ENCODE data around the gene ARL6IP1.
A peak's percentile ranks its signal among the peaks of the same experiment; 100 is the strongest.
"Not testable (repeated sequence)": the region's sequence is repeated elsewhere in the genome, so short reads cannot be mapped to it uniquely, and the experiment has no call there.

The ARL6IP1 gene

GRCh38 chr16:18759598-18760520 lies 41.5 kb downstream of the ARL6IP1 start:
- POLR2A ChIA-PET; H3K9me3 ChIP-seq (ENCODE audit: control insufficient read depth, insufficient read depth, low read depth, low read length); H3K36me3 ChIP-seq (ENCODE audit: control insufficient read depth in 2 of 2, insufficient read depth in 1 of 2, low read length in 2 of 2); H3K4me3 ChIP-seq (ENCODE audit: low read depth, low read length); H3K27ac ChIP-seq (ENCODE audit: extremely low read depth, low read depth, low read length); H3K4me1 ChIP-seq (ENCODE audit: control insufficient read depth, insufficient read depth, low read length): not testable (repeated sequence)
- TF ChIP-seq ZFHX2 (tag by site-specific recombination; conservative IDR thresholded peaks at IDR 0.05) (peak; percentile 60), ZNF366 (tag by site-specific recombination; conservative IDR thresholded peaks at IDR 0.05) (peak; percentile 48; the same call in 1 of the 2 replicates), CTCF (tag by site-specific recombination; IDR thresholded peaks at IDR 0.05) (peak; percentile 43; the same call in 1 of the 2 replicates), ZNF513 (tag by site-specific recombination; IDR thresholded peaks at IDR 0.05) (0 out of 2 replicates have a peak, but pooled peaks have one; percentile 11), EGR2 (tag by site-specific recombination; IDR thresholded peaks at IDR 0.05; ENCODE audit: low read depth) (peak; percentile 86), ZNF654 (tag by site-specific recombination; IDR thresholded peaks at IDR 0.05; ENCODE audit: low read depth) (peak; percentile 77)
- CTCF ChIA-PET = interaction anchor here (0.7 kb wide), 1 partner anchor 1283 kb away, joined by 3 read pairs; no protein-coding TSS in a partner anchor

- POLR2A ChIA-PET; H3K36me3 ChIP-seq (ENCODE audit: control insufficient read depth in 2 of 2, insufficient read depth in 1 of 2, low read length in 2 of 2); H3K4me3 ChIP-seq (ENCODE audit: low read depth, low read length); H3K9me3 ChIP-seq (ENCODE audit: control insufficient read depth, insufficient read depth, low read depth, low read length); CTCF ChIA-PET; H3K4me1 ChIP-seq (ENCODE audit: control insufficient read depth, insufficient read depth, low read length); H3K27ac ChIP-seq (ENCODE audit: extremely low read depth, low read depth, low read length): not testable (repeated sequence)
Measured at GRCh38 chr16:18757960-18758660, 43.2 kb downstream of the ARL6IP1 start.

GRCh38 chr16:18756639-18757038 lies 44.7 kb downstream of the ARL6IP1 start:
- POLR2A ChIA-PET; H3K4me1 ChIP-seq (ENCODE audit: control insufficient read depth, insufficient read depth, low read length); CTCF ChIA-PET; H3K36me3 ChIP-seq (ENCODE audit: control insufficient read depth in 2 of 2, insufficient read depth in 1 of 2, low read length in 2 of 2); H3K4me3 ChIP-seq (ENCODE audit: low read depth, low read length); H3K9me3 ChIP-seq (ENCODE audit: control insufficient read depth, insufficient read depth, low read depth, low read length); H3K27ac ChIP-seq (ENCODE audit: extremely low read depth, low read depth, low read length): not testable (repeated sequence)

- H3K4me3 ChIP-seq (ENCODE audit: low read depth, low read length); POLR2A ChIA-PET; H3K36me3 ChIP-seq (ENCODE audit: control insufficient read depth in 2 of 2, insufficient read depth in 1 of 2, low read length in 2 of 2); CTCF ChIA-PET; H3K9me3 ChIP-seq (ENCODE audit: control insufficient read depth, insufficient read depth, low read depth, low read length); H3K4me1 ChIP-seq (ENCODE audit: control insufficient read depth, insufficient read depth, low read length); H3K27ac ChIP-seq (ENCODE audit: extremely low read depth, low read depth, low read length): not testable (repeated sequence)
Measured at GRCh38 chr16:18742870-18743269, 58.5 kb downstream of the ARL6IP1 start.
